Gastroesophageal sphincter (tissue), 4 donors: Measurements from ENCODE around the gene CLSTN2. TPM values are rescaled to one million over a fixed set of nuclear protein-coding genes. Genes with fewer than 3 reads are reported as not detected.

ENCODE experiments used
- ATAC-seq: fragments of 150-250 bp; one replicate; pipeline ENCODE4 v1.9.1; 2016; ENCODE audit warnings: mild to moderate bottlenecking, moderate library complexity
- H3K27ac ChIP-seq, 4 donors: fragments of 200-600 bp; sonication (generic) in 3 of 4; 1 replicate in 3 of 4; 2 replicates in 1 of 4; pipeline ENCODE4 v1.5.1; 2016 to 2019
- H3K27me3 ChIP-seq: fragments of 200-600 bp; sonication (generic); one replicate; pipeline ENCODE4 v1.5.1; 2019
- H3K36me3 ChIP-seq, 2 donors: fragments of 200-600 bp; sonication (generic); one replicate each; pipeline ENCODE4 v1.5.1; 2019; ENCODE audit warnings: control low read depth in 1 of 2
- H3K4me1 ChIP-seq, 3 donors: fragments of 200-600 bp; sonication (generic); 1 replicate in 2 of 3; 2 replicates in 1 of 3; pipeline ENCODE4 v1.5.1; 2016 to 2019; ENCODE audit warnings: control low read depth in 2 of 3
- H3K4me3 ChIP-seq, 2 donors: fragments of 200-600 bp; sonication (generic); one replicate each; pipeline ENCODE4 v1.5.1; 2019; ENCODE audit warnings: mild to moderate bottlenecking in 1 of 2, moderate library complexity in 1 of 2
- H3K9me3 ChIP-seq, 3 donors: fragments of 200-600 bp; sonication (generic); one replicate each; pipeline ENCODE4 v1.5.1; 2017 to 2019; ENCODE audit warnings: control low read depth in 2 of 3
- CTCF ChIP-seq, 4 experiments: fragments of 200-600 bp in 2 of 4; fragments of 450-650 bp in 2 of 4; sonication (generic) in 1 of 4; IDR thresholded peaks; one replicate each; pipeline ENCODE4 v1.5.1; 2017 to 2019; ENCODE audit warnings: antibody characterized with exemption in 4 of 4, mild to moderate bottlenecking in 2 of 4, moderate library complexity in 2 of 4
- EP300 ChIP-seq: sonication (generic); formaldehyde crosslinking; IDR thresholded peaks from one replicate; pipeline ENCODE4 v1.6.1; 2017; ENCODE audit warnings: antibody characterized with exemption, mild to moderate bottlenecking
- POLR2A ChIP-seq, 2 donors: fragments of 450-650 bp; IDR thresholded peaks; one replicate each; pipeline ENCODE4 v1.6.1; 2017; ENCODE audit warnings: antibody characterized with exemption in 2 of 2, mild to moderate bottlenecking in 2 of 2, moderate library complexity in 1 of 2
- POLR2AphosphoS5 ChIP-seq: sonication (generic); formaldehyde crosslinking; IDR thresholded peaks from one replicate; pipeline ENCODE4 v1.6.1; 2017; ENCODE audit warnings: antibody characterized with exemption
- WGBS, 2 donors: methylation state at CpG; one replicate each; pipeline ENCODE4 v1.1.5; 2018; ENCODE audit warnings: low coverage in 1 of 2; 5-methylcytosine and 5-hydroxymethylcytosine counted together
- total RNA-seq, 4 donors: library from RNA; depleted of rRNA; stranded (reverse); fragments of >200 nt; gene quantifications; one replicate each; pipeline ENCODE4 v1.1.0, GENCODE V29; 2016

CLSTN2 gene
- total RNA-seq, 4 donors from 2014 or later, result 6.6 to 9.7 (median 7.7) TPM

GRCh38 chr3:139969386-139969785 is 34.4 kb downstream of the CLSTN2 start:
- no peaks in the 10 kb centered on the region for H3K9me3 ChIP-seq
- no peaks in the 10 kb centered on the region for H3K27me3 ChIP-seq
- ATAC-seq, result no peak
- no peak overlapping the region for H3K4me3 ChIP-seq
- H3K4me1 ChIP-seq, result no peaks in the 10 kb centered on the region
- H3K36me3 ChIP-seq, result no peaks in the 10 kb centered on the region
- H3K27ac ChIP-seq, result no peak overlapping the region
- WGBS, 2 donors, result 56 to 90% methylated on average over 1 of the region's 1 CpG
- TF ChIP-seq POLR2A (IDR thresholded peaks at IDR 0.05) (no peak), EP300 (no peak), POLR2AphosphoS5 (no peak), CTCF (IDR thresholded peaks at IDR 0.05) (no peak)

- no peak overlapping the region for H3K27ac ChIP-seq
- no peak for ATAC-seq
- no peak overlapping the region for H3K4me3 ChIP-seq
- H3K9me3 ChIP-seq, result no peaks in the 10 kb centered on the region
- no peak for TF ChIP-seq CTCF (IDR thresholded peaks at IDR 0.05)
- TF ChIP-seq POLR2A (IDR thresholded peaks at IDR 0.05), result no peak
- TF ChIP-seq EP300, result no peak
- TF ChIP-seq POLR2AphosphoS5, result no peak
- 80 to 94% methylated on average over 3 to 5 of the region's 5 CpGs for WGBS, 2 donors
- H3K4me1 ChIP-seq, result no peaks in the 10 kb centered on the region
- H3K27me3 ChIP-seq, result no peaks in the 10 kb centered on the region
- H3K36me3 ChIP-seq, result no peaks in the 10 kb centered on the region
Measured at GRCh38 chr3:139970526-139970925, 35.5 kb downstream of the CLSTN2 start.

GRCh38 chr3:139974809-139975425 is 39.9 kb downstream of the CLSTN2 start:
- TF ChIP-seq EP300 (no peak), POLR2AphosphoS5 (no peak), CTCF (IDR thresholded peaks at IDR 0.05) (no peak), POLR2A (IDR thresholded peaks at IDR 0.05) (no peak)
- H3K4me1 ChIP-seq, result no peaks in the 10 kb centered on the region
- H3K9me3 ChIP-seq, result no peaks in the 10 kb centered on the region
- no peaks in the 10 kb centered on the region for H3K27me3 ChIP-seq
- no peak overlapping the region for H3K4me3 ChIP-seq
- WGBS, 2 donors, result 77 to 80% methylated on average over 2 of the region's 2 CpGs
- no peak overlapping the region for H3K27ac ChIP-seq
- ATAC-seq, result no peak
- no peaks in the 10 kb centered on the region for H3K36me3 ChIP-seq

- Histone ChIP-seq H3K4me3 (no peak overlapping the region), H3K4me1 (no peaks in the 10 kb centered on the region), H3K27me3 (no peaks in the 10 kb centered on the region), H3K36me3 (no peaks in the 10 kb centered on the region), H3K9me3 (no peaks in the 10 kb centered on the region), H3K27ac (no peak overlapping the region)
- 53 to 59% methylated on average over 3 to 4 of the region's 5 CpGs for WGBS, 2 donors
- TF ChIP-seq POLR2AphosphoS5, result no peak
- no peak for TF ChIP-seq CTCF (IDR thresholded peaks at IDR 0.05)
- ATAC-seq, result no peak
Measured at GRCh38 chr3:139975594-139976365, 40.8 kb downstream of the CLSTN2 start.

GRCh38 chr3:139978966-139979365 is 44.0 kb downstream of the CLSTN2 start:
- H3K36me3 ChIP-seq, result no peaks in the 10 kb centered on the region
- WGBS, 2 donors, result 81 to 95% methylated on average over 4 of the region's 4 CpGs
- no peaks in the 10 kb centered on the region for H3K4me1 ChIP-seq
- H3K27me3 ChIP-seq, result no peaks in the 10 kb centered on the region
- no peak for ATAC-seq
- no peaks in the 10 kb centered on the region for H3K9me3 ChIP-seq
- H3K27ac ChIP-seq, result no peak overlapping the region
- no peak overlapping the region for H3K4me3 ChIP-seq
- TF ChIP-seq EP300 (no peak), POLR2AphosphoS5 (no peak), CTCF (IDR thresholded peaks at IDR 0.05) (no peak), POLR2A (IDR thresholded peaks at IDR 0.05) (no peak)
